Skeletal muscle satellite cell (primary cell): ENCODE data around the gene TMEM59. TPM values are rescaled to one million over a fixed set of nuclear protein-coding genes. Genes with fewer than 3 reads are reported as not detected.
"Not testable (repeated sequence)": the region's sequence is repeated elsewhere in the genome, so short reads cannot be mapped to it uniquely, and the experiment has no call there.

ENCODE experiments used
- H3K27me3 ChIP-seq: 2 replicates; pipeline ENCODE4 v1.7.0; 2013; ENCODE audit warnings: low read length; ENCODE audit not compliant: control insufficient read depth, insufficient read depth
- H3K36me3 ChIP-seq: 2 replicates; pipeline ENCODE4 v1.7.0; 2013; ENCODE audit warnings: mild to moderate bottlenecking, control low read depth, low read length; ENCODE audit not compliant: insufficient read depth
- H3K4me1 ChIP-seq: 2 replicates; pipeline ENCODE4 v1.7.0; 2013; ENCODE audit warnings: low read length; ENCODE audit not compliant: control insufficient read depth, insufficient read depth
- H3K4me2 ChIP-seq: 2 replicates; pipeline ENCODE4 v1.7.0; 2013; ENCODE audit warnings: mild to moderate bottlenecking, low read length
- H3K4me3 ChIP-seq: 2 replicates; pipeline ENCODE4 v1.7.0; 2013; ENCODE audit warnings: low read length
- H3K9ac ChIP-seq: 2 replicates; pipeline ENCODE4 v1.7.0; 2013; ENCODE audit warnings: mild to moderate bottlenecking, low read depth, low read length, moderate library complexity
- H3K9me3 ChIP-seq: replicated peaks from 2 replicates; pipeline ENCODE4 v1.7.0; 2013; ENCODE audit warnings: mild to moderate bottlenecking, control low read depth, low read length
- total RNA-seq: library from RNA; depleted of rRNA; stranded (reverse); fragments of >200 nt; gene quantifications from 2 replicates; pipeline ENCODE4 v1.2.3, GENCODE V29; 2012; rRNA removed

TMEM59 gene
- total RNA-seq = 107 and 113 TPM in 2 replicates

GRCh38 chr1:54052934-54053744 lies at the start of gene TMEM59, which contains the start of gene TCEANC2:
TSS of gene TMEM59 (minus strand) at chr1:54053204. CDS start at chr1:54053188, 16 bp downstream.
TSS of gene TCEANC2 (plus strand) at chr1:54053608. CDS start at chr1:54054423, 815 bp downstream.
- Histone ChIP-seq H3K9ac (peak within 1 kb of the TSS; percentile 89), H3K9me3 (no peaks in the 10 kb centered on the region), H3K36me3 (no peaks in the 10 kb centered on the region), H3K4me3 (peak within 1 kb of the TSS; percentile 96), H3K27me3 (no peaks in the 10 kb centered on the region), H3K4me2 (peak within 1 kb of the TSS; percentile 96), H3K4me1 (peaks cover 15% of the 10 kb centered on the region)

GRCh38 chr1:54100500-54100899 lies 47.5 kb upstream of the TMEM59 start:
- Histone ChIP-seq H3K4me1 (peaks cover 4% of the 10 kb centered on the region), H3K27me3 (no peaks in the 10 kb centered on the region), H3K36me3 (peaks cover 10% of the 10 kb centered on the region), H3K9me3 (no peaks in the 10 kb centered on the region), H3K9ac (no peak overlapping the region), H3K4me3 (no peak overlapping the region), H3K4me2 (no peak overlapping the region)

GRCh38 chr1:54099061-54099610 lies 46.1 kb upstream of the TMEM59 start:
- Histone ChIP-seq H3K4me1 (no peaks in the 10 kb centered on the region), H3K27me3 (no peaks in the 10 kb centered on the region), H3K4me2 (no peak overlapping the region), H3K9me3 (no peaks in the 10 kb centered on the region), H3K9ac (no peak overlapping the region), H3K4me3 (no peak overlapping the region), H3K36me3 (peaks cover 10% of the 10 kb centered on the region)

GRCh38 chr1:54096877-54097240 lies 43.9 kb upstream of the TMEM59 start:
- H3K9me3 ChIP-seq = no peaks in the 10 kb centered on the region
- no peak overlapping the region for H3K4me3 ChIP-seq
- peaks cover 10% of the 10 kb centered on the region for H3K36me3 ChIP-seq
- no peaks in the 10 kb centered on the region for H3K4me1 ChIP-seq
- H3K4me2 ChIP-seq = no peak overlapping the region
- H3K27me3 ChIP-seq = no peaks in the 10 kb centered on the region
- no peak overlapping the region for H3K9ac ChIP-seq

- no peak overlapping the region for H3K9ac ChIP-seq
- H3K36me3 ChIP-seq = peaks cover 10% of the 10 kb centered on the region
- H3K4me3 ChIP-seq = no peak overlapping the region
These were observed 43.3 kb upstream of the TMEM59 start for GRCh38 chr1:54096227-54096876.

GRCh38 chr1:54095546-54096226 lies 42.7 kb upstream of the TMEM59 start:
- Histone ChIP-seq H3K4me2 (no peak overlapping the region), H3K9me3 (no peaks in the 10 kb centered on the region), H3K27me3 (no peaks in the 10 kb centered on the region), H3K9ac (no peak overlapping the region), H3K36me3 (peaks cover 10% of the 10 kb centered on the region), H3K4me1 (no peaks in the 10 kb centered on the region), H3K4me3 (no peak overlapping the region)

More at GRCh38 chr1:54096227-54096876, 43.3 kb upstream of the TMEM59 start:
- no peaks in the 10 kb centered on the region for H3K4me1 ChIP-seq
- no peaks in the 10 kb centered on the region for H3K27me3 ChIP-seq
- H3K9me3 ChIP-seq = no peaks in the 10 kb centered on the region
- no peak overlapping the region for H3K4me2 ChIP-seq

- not testable (repeated sequence) for H3K9ac ChIP-seq, H3K27me3 ChIP-seq, H3K4me2 ChIP-seq, H3K4me3 ChIP-seq, H3K9me3 ChIP-seq, H3K4me1 ChIP-seq
- peaks cover 10% of the 10 kb centered on the region for H3K36me3 ChIP-seq
These were observed 41.7 kb upstream of the TMEM59 start for GRCh38 chr1:54094730-54095105.

GRCh38 chr1:54094001-54094729 lies 41.2 kb upstream of the TMEM59 start:
- Histone ChIP-seq H3K4me3 (no peak overlapping the region), H3K4me1 (no peaks in the 10 kb centered on the region), H3K9ac (no peak overlapping the region), H3K27me3 (no peaks in the 10 kb centered on the region), H3K36me3 (peaks cover 10% of the 10 kb centered on the region), H3K4me2 (no peak overlapping the region), H3K9me3 (no peaks in the 10 kb centered on the region)

- no peaks in the 10 kb centered on the region for H3K4me1 ChIP-seq
- no peaks in the 10 kb centered on the region for H3K9me3 ChIP-seq
- H3K27me3 ChIP-seq = no peaks in the 10 kb centered on the region
- H3K4me2 ChIP-seq = no peak overlapping the region
- no peak overlapping the region for H3K4me3 ChIP-seq
- no peak overlapping the region for H3K9ac ChIP-seq
- H3K36me3 ChIP-seq = peaks cover 4% of the 10 kb centered on the region
These were observed 38.7 kb upstream of the TMEM59 start for GRCh38 chr1:54091666-54092065.

GRCh38 chr1:54088385-54088784 lies 35.4 kb upstream of the TMEM59 start:
- Histone ChIP-seq H3K36me3 (no peaks in the 10 kb centered on the region), H3K4me1 (no peaks in the 10 kb centered on the region), H3K4me3 (no peak overlapping the region), H3K4me2 (no peak overlapping the region), H3K27me3 (no peaks in the 10 kb centered on the region), H3K9ac (no peak overlapping the region), H3K9me3 (no peaks in the 10 kb centered on the region)

- no peaks in the 10 kb centered on the region for H3K4me1 ChIP-seq
- H3K9me3 ChIP-seq = no peaks in the 10 kb centered on the region
- H3K9ac ChIP-seq = no peak overlapping the region
- H3K27me3 ChIP-seq = no peaks in the 10 kb centered on the region
- H3K4me3 ChIP-seq = no peak overlapping the region
- H3K36me3 ChIP-seq = no peaks in the 10 kb centered on the region
- no peak overlapping the region for H3K4me2 ChIP-seq
These were observed 33.8 kb upstream of the TMEM59 start for GRCh38 chr1:54086754-54087153.
